ENCODE results near the gene PTPN6.

PTPN6 gene

DNA sequence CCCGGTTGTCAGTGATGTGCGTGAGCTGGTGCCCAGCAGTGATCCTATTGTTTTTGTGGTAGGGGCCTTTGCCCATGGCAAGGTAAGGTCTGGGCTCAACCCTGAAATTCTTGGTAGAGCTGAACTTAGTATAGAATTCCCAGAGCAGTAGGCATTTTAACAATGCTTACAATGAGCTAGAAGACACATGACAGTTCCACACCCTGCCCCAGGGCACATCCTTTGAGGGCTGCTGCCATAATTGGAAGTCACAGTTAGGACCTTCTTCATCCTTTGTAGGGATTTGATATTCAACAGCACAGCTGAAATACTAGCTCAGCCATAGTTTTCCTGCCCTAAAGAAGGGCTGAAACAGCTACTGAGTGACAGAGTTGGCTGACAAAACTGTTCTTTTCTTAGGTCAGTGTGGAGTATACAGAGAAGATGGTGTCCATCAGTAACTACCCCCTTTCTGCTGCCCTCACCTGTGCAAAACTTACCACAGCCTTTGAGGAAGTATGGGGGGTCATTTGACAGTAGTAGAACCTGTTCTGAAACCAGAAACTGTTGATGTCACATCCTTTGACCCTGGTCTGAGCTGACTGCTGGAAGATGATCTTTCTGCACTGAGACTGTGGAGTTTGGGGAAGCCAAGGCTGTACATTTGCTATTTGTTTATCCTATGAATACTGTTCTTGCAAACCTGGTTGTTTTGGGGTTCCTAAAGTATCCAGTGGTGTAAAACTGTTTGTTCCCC lies 24.3 kb downstream of the PTPN6 start:
- DNase-seq, result no peak

GRCh38 chr12:6977653-6978052 lies 26.5 kb downstream of the PTPN6 start:
- no peak for DNase-seq

- DNase-seq, result no peak
These were observed 27.0 kb downstream of the PTPN6 start for GRCh38 chr12:6978188-6978587.

DNA sequence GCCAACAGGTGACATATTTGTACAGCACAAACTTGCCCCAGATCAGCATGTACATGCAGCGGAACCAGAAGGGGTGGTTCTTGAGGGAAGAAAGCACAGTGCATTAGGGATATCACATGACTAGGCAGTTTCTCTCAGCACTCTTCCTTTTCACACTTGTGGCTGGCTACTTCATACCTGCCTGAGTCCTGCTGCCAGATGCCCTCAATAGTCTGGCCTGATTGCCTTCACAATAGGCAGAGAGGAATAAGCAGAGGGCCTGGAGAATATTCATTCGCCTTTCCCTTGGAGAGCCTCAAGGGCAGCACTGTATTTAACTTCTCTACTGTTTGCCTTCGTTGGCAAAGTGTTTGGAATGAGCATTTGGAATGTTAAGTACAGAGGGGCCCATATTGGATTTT lies 27.5 kb downstream of the PTPN6 start:
- no peak for DNase-seq

- DNase-seq, result no peak
These were observed 27.9 kb downstream of the PTPN6 start for GRCh38 chr12:6979021-6979420.

DNA sequence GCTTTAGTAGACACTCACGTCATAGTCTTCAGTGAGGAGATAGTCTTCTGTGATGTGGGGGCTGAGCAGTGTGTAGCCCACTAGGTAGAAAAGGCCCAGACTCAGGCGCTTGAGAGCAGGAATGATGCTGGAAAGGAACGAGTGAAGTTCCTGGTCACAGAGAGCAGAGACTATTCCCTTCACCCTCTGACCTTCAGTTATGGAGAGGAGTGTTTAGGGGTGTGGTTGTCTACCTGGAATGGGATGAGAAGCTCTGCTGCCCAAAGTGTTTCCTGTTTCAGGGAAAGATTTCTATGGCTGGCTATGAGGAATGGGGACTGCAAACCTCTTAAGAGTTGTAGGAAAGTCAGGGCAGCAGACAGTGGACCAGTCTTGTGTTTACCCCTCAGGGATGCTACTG lies 28.3 kb downstream of the PTPN6 start:
- DNase-seq, result no peak

DNA sequence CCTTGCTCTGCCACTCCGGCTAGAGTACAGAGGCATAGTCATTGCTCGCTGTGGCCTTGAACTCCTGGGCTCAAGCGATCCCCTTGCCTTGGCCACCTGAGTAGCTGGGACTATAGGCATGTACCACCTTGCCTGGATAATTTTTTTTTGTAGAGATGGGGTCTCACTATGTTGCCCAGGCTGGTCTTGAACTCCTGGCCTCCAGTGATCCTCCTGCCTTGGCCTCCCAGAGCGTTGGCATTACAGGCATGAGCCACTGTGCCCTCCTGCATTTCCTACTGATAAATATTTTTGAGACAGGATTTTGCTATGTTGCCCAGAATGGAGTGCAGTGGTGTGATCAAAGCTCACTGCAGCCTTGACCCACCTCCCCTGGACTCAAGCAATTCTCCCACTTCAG lies 28.9 kb downstream of the PTPN6 start:
- DNase-seq, result no peak

- no peak for DNase-seq
These were observed 29.6 kb downstream of the PTPN6 start for GRCh38 chr12:6980740-6981139.

DNA sequence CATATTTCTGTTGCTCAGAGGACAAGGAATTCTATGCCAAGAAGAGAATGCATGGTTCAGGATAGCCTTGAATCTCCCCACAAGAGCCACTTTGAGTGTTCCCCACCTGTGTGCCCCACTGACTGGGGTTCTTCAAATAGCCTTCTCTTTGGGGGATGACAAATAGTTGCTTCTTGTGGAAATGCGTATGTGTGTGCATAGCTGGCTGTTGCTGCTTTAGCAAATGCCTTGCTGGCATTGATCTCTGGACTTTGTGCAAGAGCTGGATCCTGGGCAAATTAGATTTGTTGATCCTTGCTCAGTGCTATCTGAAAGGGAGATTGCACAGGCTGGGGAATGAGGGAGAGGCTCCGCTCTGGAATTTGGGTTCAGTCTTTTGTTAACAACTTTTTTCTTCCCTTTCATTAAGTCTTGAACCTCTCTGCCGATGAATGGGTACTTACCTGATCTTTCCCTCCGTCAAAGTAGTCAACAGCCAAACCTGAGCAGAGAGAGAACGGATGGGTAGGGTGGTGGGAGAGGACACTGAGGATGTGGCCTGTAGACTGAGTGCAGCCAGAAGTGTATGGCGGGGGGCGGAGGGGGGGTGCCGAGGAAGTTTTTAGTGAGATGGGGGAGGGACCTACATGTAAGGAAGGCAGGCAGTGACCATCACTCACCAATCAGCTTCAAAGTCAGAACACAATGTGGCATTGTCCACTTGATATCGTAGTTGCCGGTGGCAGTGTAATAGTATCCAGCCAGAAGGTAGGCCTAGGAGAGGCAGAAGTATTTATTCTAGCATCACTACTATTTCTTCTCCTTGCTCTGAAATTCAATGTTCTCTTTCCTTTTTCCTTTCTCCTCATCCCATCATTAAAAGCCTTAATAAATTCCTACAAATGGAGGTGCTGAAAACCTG lies 30.2 kb downstream of the PTPN6 start:
- DNase-seq, result no peak

- no peak for DNase-seq
These were observed 31.4 kb downstream of the PTPN6 start for GRCh38 chr12:6982532-6982931.

- no peak for DNase-seq
These were observed 36.9 kb downstream of the PTPN6 start for GRCh38 chr12:6987956-6988553.

DNA sequence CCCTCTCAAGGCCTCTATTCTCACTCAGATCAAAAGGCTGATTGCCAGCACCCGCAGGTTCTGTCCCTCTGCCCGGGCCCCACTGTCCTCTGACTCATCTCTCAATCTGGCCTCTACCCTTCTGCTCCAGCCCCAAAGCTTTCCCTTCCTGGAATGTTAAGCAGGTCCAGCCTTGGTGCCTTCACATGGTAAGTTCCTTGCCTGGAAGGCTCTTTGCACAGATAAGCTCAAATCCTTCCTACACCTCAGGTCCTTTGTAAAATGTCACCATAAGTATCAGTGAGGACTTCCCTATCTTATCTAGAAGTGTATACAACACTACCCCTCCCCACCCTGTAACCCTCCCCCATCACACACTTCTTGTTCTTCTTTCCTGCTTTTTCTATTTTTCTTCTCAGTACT lies 44.9 kb downstream of the PTPN6 start:
- no peak for DNase-seq

DNA sequence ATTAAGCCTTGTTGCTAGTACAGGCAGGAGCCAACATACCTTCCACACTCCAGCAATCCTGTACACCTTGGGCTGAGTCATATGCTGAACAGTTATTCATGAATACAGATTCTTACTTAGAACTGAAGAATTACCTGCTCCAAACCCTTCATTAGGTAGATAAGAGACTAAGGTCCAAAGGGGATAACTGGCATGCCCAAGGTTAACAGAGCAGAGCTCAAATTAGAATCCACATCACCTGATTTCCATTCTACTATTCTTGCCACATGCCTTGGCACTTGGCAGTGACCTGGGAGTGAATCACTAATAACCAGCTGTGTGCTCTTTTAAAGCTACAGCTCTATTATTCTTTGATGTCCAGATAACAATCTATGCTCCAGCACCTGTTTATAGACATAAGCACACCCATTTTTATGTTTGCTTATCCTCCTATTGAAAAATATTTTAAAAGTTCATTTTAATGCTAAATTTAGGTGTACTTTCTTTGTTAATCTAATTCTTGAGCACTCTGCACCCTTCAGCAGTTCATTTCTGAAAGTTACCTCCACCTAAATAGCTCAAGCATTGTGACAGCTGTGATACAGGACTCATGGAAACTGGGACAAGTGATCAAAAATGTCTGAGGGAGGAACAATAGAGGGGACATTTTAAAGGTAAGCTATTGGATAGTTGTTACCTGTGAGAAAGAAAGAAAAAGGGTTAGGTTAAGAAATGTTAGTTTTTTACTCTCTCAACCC lies 47.7 kb downstream of the PTPN6 start:
- no peak for DNase-seq

GRCh38 chr12:7001921-7002591 lies 50.9 kb downstream of the PTPN6 start:
- no peak for DNase-seq

DNA sequence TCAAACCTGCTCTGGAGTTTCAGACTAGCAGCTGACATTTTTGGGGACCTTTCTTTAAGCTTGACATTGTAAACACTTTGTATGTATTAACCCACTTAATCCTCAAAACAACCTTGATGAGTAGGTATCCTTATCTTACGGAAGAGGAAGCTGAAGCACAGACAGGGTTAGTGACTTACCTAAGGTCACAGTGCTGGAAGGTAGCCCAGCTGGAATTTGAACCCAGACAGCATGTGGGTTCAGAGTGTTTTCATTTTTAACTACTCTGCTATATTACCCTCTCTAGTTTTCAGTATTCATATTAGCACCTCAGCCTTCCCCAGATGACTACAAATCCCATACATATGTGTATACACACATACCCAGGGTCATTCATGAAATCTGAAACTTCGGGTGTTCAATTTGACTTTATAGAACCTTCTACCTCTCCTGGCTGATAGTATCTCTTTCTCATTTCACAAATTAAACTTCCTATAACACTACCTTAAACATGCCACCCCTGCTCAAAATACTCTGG lies 53.2 kb downstream of the PTPN6 start:
- no peak for DNase-seq

- no peak for DNase-seq
These were observed 53.7 kb downstream of the PTPN6 start for GRCh38 chr12:7004840-7005239.

DNA sequence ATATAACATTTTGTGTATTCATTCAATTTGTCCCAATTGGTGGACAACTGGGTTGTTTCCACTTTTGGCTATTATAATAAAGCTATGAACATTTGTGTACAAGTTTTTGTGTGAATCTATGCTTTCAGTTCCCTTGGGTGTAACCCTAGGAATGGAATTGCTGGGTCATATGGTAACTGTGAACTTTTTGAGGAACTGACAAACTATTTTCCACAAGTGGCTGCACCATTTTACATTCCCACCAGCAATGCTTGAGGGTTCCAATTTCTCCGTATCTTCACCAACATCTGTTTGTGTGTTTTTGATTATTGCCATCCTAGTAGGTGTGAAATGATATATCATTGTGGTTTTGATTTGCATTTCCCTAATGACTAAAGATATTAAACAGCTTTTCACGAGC lies 54.2 kb downstream of the PTPN6 start:
- no peak for DNase-seq

DNA sequence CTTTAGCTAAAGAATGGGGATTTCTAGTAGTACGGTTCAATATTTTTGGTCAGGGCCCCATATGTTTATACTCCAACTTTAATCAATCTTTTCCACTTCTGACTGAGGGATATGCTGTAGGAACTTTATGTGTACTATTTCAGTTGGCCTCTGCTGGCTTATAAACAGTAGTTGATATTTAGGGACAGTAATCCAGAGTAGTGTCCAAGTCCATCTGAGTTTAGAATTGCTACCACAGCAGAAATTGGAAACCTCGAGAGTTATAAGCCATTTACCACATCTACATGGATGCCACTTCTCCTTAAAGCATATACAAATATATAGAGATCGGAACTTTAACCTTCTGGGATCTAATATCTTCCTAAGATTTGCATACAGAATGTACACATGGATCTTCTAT lies 55.5 kb downstream of the PTPN6 start:
- DNase-seq, result no peak

GRCh38 chr12:7008864-7009263 lies 57.7 kb downstream of the PTPN6 start:
- no peak for DNase-seq

GRCh38 chr12:7009512-7009911 lies 58.4 kb downstream of the PTPN6 start:
- DNase-seq, result no peak
